SH-SY5Y (cell line): Measurements from ENCODE around the gene MAB21L4.

ENCODE experiments used
- GATA2 ChIP-seq: IDR thresholded peaks from 2 replicates; pipeline ENCODE4 v1.6.1; 2011; ENCODE audit warnings: mild to moderate bottlenecking, low read depth, low read length
- GATA3 ChIP-seq: IDR thresholded peaks from 2 replicates; pipeline ENCODE4 v1.6.1; 2011; ENCODE audit warnings: low read depth, mild to moderate bottlenecking, low read length, moderate library complexity

GRCh38 chr2:240837621-240838020 lies 58.3 kb downstream of the MAB21L4 start:
- TF ChIP-seq GATA2 (no peak), GATA3 (no peak)
